HG03064 (cell line): Measurements from ENCODE around the gene OSM.
A peak's percentile ranks its signal among the peaks of the same experiment; 100 is the strongest.

Source experiments
- ATAC-seq: cut with Tn5 transposase; IDR thresholded peaks from one replicate; pipeline ENCODE4 v1.9.1; 2021; ENCODE audit warnings: low read depth; ENCODE audit not compliant: unreplicated experiment

The OSM gene

GRCh38 chr22:30265823-30266444 is 717 bp downstream of the OSM start:
- ATAC-seq = peak; percentile 60

GRCh38 chr22:30265131-30265720 is 1.4 kb downstream of the OSM start:
- no peak for ATAC-seq

- no peak for ATAC-seq
These were observed 2.8 kb downstream of the OSM start for GRCh38 chr22:30263883-30264282.

- ATAC-seq = no peak
These were observed 3.5 kb downstream of the OSM start for GRCh38 chr22:30262917-30263741.

- ATAC-seq = no peak
These were observed 4.5 kb downstream of the OSM start for GRCh38 chr22:30262112-30262511.

- ATAC-seq = no peak
These were observed 5.5 kb downstream of the OSM start for GRCh38 chr22:30261134-30261533.

GRCh38 chr22:30260682-30261081 is 6.0 kb downstream of the OSM start:
- no peak for ATAC-seq

GRCh38 chr22:30260276-30260675 is 6.4 kb downstream of the OSM start:
- ATAC-seq = no peak

GRCh38 chr22:30254314-30254713 is 12.3 kb downstream of the OSM start:
- no peak for ATAC-seq

- no peak for ATAC-seq
These were observed 13.3 kb downstream of the OSM start for GRCh38 chr22:30253205-30253852.

GRCh38 chr22:30252411-30253204 is 14.0 kb downstream of the OSM start:
- no peak for ATAC-seq

- no peak for ATAC-seq
These were observed 14.9 kb downstream of the OSM start for GRCh38 chr22:30251711-30252110.

GRCh38 chr22:30250661-30251267 is 15.9 kb downstream of the OSM start:
- ATAC-seq = no peak

- ATAC-seq = no peak
These were observed 16.5 kb downstream of the OSM start for GRCh38 chr22:30250039-30250565.

GRCh38 chr22:30249049-30250038 is 17.3 kb downstream of the OSM start:
- no peak for ATAC-seq

- no peak for ATAC-seq
These were observed 18.2 kb downstream of the OSM start for GRCh38 chr22:30248484-30248883.

- no peak for ATAC-seq
These were observed 18.7 kb downstream of the OSM start for GRCh38 chr22:30247974-30248373.

- no peak for ATAC-seq
These were observed 19.1 kb downstream of the OSM start for GRCh38 chr22:30247561-30247960.
